ENCODE data around the gene RIOX2.
"Not testable (repeated sequence)": the region's sequence is repeated elsewhere in the genome, so short reads cannot be mapped to it uniquely, and the experiment has no call there.

Gene RIOX2

GRCh38 chr3:97950360-97950759 lies 21.9 kb downstream of the RIOX2 start:
- no peak for DNase-seq

- no peak for DNase-seq
Observed at GRCh38 chr3:97949743-97950142, 22.5 kb downstream of the RIOX2 start.

- no peak for DNase-seq
Observed at GRCh38 chr3:97949110-97949485, 23.1 kb downstream of the RIOX2 start.

GRCh38 chr3:97948351-97949109 lies 23.7 kb downstream of the RIOX2 start:
- DNase-seq, result no peak

GRCh38 chr3:97942801-97943546 lies 29.3 kb downstream of the RIOX2 start:
- no peak for DNase-seq

GRCh38 chr3:97940034-97940433 lies 32.2 kb downstream of the RIOX2 start:
- peak; percentile 29 for DNase-seq

- no peak for DNase-seq
Observed at GRCh38 chr3:97939401-97939800, 32.8 kb downstream of the RIOX2 start.

DNA sequence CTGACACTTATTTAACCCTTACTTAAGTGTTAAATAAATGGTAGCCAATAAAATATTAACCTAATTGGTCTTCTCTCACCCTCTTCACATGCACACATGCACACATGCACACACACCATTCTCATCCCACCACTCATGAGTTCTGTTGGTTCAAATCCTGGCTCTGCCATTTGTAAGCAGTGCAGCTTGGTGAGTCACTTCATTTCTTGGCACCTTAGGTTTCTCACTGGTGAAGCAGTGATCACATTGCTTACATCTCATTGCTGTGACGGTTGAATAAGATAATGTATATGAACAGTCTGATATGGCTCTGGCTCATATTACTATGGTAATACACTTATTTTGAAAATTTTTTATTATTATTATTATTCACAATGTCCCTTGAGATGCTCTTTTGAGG lies 33.8 kb downstream of the RIOX2 start:
- no peak for DNase-seq

DNA sequence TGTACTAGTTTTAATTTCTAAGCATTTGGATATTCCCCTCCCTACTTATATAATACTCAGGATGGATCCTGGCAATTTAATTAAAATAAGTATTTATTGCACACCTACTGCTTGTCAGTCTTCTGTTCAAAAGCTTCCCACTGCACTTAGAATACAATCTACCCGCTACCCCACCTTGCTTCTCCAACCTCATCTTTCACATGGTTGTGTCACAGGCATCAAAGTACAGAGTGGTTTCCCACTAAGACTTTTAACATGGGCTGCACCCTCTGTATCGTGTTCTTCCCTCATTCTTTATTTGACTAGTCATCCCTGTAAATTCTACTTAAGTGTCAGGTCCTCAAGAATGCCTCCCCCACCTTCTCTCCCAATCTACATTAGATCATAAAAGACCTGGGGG lies 35.0 kb downstream of the RIOX2 start:
- no peak for DNase-seq

- no peak for DNase-seq
Observed at GRCh38 chr3:97935842-97936241, 36.4 kb downstream of the RIOX2 start.

- DNase-seq, result no peak
Observed at GRCh38 chr3:97934980-97935695, 37.1 kb downstream of the RIOX2 start.

DNA sequence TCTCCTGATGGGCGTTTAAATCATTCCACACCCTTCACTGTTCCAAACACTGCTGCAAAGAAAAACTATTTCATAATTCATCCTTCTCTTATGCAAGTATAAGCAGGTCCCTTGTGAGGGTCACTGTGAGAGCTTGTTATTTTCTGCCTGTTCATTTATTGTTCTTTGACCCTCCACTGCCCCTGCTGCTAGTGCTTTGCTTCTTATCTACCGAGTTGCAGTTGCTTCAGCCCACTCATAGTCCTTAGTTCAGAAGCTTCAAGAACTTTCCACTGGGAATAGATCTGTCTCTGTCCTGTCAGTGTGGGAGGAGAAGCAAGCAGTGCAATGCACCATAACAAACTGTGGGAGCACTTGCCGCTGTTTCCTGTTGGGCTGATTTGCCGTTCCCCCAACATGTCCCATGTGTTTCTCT lies 39.8 kb downstream of the RIOX2 start:
- no peak for DNase-seq

- no peak for DNase-seq
Observed at GRCh38 chr3:97931218-97931617, 41.0 kb downstream of the RIOX2 start.

- DNase-seq, result no peak
Observed at GRCh38 chr3:97930018-97930417, 42.2 kb downstream of the RIOX2 start.

DNA sequence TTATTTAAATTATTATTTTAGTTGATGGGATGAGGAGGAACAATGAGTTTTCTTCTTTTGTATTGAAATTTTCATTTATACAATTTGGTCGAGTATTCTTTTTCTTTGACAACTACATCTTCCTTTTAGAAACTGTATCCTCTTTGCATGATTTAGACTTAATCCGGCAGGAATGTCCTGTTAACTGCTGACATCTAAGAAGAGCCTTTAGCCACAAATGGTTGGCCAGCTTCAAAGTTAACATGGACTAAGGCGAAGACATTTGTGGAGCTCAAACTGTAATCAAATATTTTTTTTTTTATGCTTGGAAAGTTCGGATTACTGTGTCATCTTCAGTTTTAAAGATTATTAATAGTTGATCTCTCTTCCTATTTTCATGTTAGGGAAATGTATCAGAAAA lies 43.2 kb downstream of the RIOX2 start:
- DNase-seq, result no peak

DNA sequence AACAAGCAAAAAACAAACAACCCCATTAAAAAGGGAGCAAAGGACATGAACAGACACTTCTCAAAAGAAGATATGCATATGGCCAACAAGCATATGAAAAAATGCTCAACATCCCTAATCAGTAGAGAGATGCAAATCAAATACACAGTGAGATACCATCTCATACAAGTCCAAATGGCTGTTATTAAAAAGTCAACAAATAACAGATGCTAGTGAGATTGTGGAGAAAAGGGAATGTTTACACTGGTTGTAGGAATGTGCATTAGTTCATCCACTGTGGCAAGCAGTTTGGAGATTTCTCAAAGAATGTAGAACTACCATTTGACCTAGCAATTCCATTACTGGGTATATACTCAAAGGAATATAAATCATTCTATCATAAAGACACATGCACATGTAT lies 44.5 kb downstream of the RIOX2 start:
- DNase-seq, result no peak

GRCh38 chr3:97917813-97918536 lies 54.3 kb downstream of the RIOX2 start:
- no peak for DNase-seq

GRCh38 chr3:97916576-97916975 lies 55.7 kb downstream of the RIOX2 start:
- DNase-seq, result no peak

GRCh38 chr3:97914388-97914787 lies 57.8 kb downstream of the RIOX2 start:
- no peak for DNase-seq

DNA sequence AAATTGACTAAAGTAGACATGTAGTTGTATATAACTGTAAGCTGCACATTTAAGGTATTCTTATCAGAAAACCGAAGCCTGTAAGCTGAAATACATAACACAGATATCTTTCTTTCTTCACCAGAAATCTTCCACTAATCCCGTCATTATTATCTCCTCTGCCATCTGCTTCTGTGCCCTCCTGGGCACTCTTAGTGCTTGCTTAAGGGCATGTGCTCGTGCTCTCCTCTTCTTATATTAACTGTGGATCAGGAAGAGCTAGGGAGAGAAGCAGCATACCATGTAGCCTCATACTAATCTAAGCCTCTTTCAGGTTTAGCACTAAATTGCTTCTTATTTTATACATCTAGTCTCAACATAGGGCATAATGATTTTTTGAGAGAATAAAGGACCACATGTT lies 60.8 kb downstream of the RIOX2 start:
- no peak for DNase-seq

DNA sequence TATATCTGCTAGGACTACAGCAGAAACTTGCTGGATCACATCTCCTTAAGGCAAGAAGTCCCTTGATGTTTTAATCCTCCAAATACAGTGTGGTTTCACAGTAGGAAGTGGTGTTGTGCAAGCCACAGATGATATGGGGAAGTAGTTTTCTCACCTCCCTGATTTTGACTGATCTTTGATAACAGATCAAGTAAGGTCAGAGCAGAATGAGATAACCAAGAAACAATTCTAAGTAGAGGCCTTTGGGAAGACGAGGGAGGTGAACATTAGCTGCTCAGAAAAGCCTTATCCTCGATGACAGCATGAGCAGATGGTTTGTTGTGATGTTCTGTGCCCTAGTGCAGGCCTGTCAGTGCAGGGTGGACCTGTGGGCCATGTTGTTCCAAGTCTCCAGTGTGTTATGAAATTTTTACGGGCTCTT lies 61.3 kb downstream of the RIOX2 start:
- DNase-seq, result peak; percentile 51

GRCh38 chr3:97910236-97910831 lies 61.9 kb downstream of the RIOX2 start:
- DNase-seq, result peak; percentile 36

GRCh38 chr3:97909830-97910229 lies 62.4 kb downstream of the RIOX2 start:
- DNase-seq, result not testable (repeated sequence)
